ENCODE results near the gene TAPT1.

- TF ChIP-seq CTCF (IDR thresholded peaks at IDR 0.05; ENCODE audit: poor library complexity, severe bottlenecking): no peak
- TF ChIP-seq POLR2AphosphoS5 (IDR thresholded peaks at IDR 0.05): no peak
- no peak for TF ChIP-seq EP300 (conservative IDR thresholded peaks at IDR 0.05; ENCODE audit: poor library complexity, severe bottlenecking)
- no peak for TF ChIP-seq EZH2 (IDR thresholded peaks at IDR 0.05; ENCODE audit: borderline replicate concordance, insufficient read depth, low read length, poor library complexity, severe bottlenecking)
These were observed 75.6 kb downstream of the TAPT1 start for GRCh38 chr4:16150716-16151115.
